HFFc6 (cell line): ENCODE results near the gene TLN1. TPM values are rescaled to one million over a fixed set of nuclear protein-coding genes. Genes with fewer than 3 reads are reported as not detected.

ENCODE experiments used
- DNase-seq: peaks from one replicate; pipeline ENCODE4 v3.0.0-alpha.2; 2018
- H3K27ac Mint-ChIP-seq: 2 replicates; pipeline ENCODE4 v1.8.0; 2020; ENCODE audit warnings: mild to moderate bottlenecking, mixed read lengths
- H3K27me3 Mint-ChIP-seq: 2 replicates; pipeline ENCODE4 v1.8.0; 2021; ENCODE audit warnings: mild to moderate bottlenecking, moderate library complexity, mixed read lengths; ENCODE audit not compliant: insufficient read depth
- H3K36me3 Mint-ChIP-seq: 2 replicates; pipeline ENCODE4 v1.8.0; 2021; ENCODE audit warnings: low read depth, mixed read lengths
- H3K4me1 Mint-ChIP-seq: 2 replicates; pipeline ENCODE4 v1.8.0; 2020; ENCODE audit warnings: low read depth, mixed read lengths
- H3K4me3 Mint-ChIP-seq: 2 replicates; pipeline ENCODE4 v1.8.0; 2020; ENCODE audit warnings: mild to moderate bottlenecking, moderate library complexity, mixed read lengths
- H3K9me3 Mint-ChIP-seq: 2 replicates; pipeline ENCODE4 v1.8.0; 2020; ENCODE audit warnings: mild to moderate bottlenecking, mixed read lengths
- total RNA-seq, 6 experiments: library from RNA; stranded (reverse); fragmentation: NEBNext Ultra II Directional; extraction: Animal tissue kit (Norgen Biotek cat#: 25700); gene quantifications; 2 replicates in 1 of 6; 3 replicates in 5 of 6; pipeline ENCODE4 v1.2.3, GENCODE V29; 2021
- TF ChIP-seq, protein P1 (sequence below): fragments of 200-600 bp; sonication (generic); IDR thresholded peaks from 2 replicates; pipeline ENCODE4 v1.5.0; 2021; ENCODE audit warnings: antibody characterized with exemption, mild to moderate bottlenecking

Gene TLN1
- total RNA-seq, 6 experiments from 2014 or later, result 470 to 562 (median 491) TPM

DNA sequence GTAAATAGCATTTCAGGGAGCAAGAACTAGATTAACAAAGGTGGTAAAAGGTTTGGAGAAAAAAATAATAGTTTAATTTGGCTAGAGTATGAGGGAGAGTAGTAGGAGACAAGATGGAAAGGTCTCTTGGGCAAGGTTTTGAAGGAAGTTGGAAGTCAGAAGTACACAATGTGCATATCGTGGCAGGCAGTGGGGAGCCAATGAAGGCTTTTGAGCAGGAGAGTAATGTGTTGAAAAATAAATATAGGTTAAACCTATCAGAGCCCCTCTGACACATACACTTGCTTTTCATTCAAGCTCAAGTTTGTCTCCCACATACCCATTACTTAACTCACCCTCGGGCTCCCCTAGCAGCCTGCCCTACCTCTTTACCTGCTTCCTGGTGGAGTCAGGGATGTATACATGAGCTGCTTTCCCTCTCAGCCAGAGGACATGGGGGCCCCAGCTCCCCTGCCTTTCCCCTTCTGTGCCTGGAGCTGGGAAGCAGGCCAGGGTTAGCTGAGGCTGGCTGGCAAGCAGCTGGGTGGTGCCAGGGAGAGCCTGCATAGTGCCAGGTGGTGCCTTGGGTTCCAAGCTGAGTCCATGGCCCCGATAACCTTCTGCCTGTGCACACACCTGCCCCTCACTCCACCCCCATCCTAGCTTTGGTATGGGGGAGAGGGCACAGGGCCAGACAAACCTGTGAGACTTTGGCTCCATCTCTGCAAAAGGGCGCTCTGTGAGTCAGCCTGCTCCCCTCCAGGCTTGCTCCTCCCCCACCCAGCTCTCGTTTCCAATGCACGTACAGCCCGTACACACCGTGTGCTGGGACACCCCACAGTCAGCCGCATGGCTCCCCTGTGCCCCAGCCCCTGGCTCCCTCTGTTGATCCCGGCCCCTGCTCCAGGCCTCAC lies 58.6 kb downstream of the TLN1 start, which contains the start of gene CA9:
TSS of gene CA9 (plus strand) at position 797 of the 893 bp plus-strand sequence. CDS start at position 829, 32 bp downstream.
- TF ChIP-seq, protein P1, sequence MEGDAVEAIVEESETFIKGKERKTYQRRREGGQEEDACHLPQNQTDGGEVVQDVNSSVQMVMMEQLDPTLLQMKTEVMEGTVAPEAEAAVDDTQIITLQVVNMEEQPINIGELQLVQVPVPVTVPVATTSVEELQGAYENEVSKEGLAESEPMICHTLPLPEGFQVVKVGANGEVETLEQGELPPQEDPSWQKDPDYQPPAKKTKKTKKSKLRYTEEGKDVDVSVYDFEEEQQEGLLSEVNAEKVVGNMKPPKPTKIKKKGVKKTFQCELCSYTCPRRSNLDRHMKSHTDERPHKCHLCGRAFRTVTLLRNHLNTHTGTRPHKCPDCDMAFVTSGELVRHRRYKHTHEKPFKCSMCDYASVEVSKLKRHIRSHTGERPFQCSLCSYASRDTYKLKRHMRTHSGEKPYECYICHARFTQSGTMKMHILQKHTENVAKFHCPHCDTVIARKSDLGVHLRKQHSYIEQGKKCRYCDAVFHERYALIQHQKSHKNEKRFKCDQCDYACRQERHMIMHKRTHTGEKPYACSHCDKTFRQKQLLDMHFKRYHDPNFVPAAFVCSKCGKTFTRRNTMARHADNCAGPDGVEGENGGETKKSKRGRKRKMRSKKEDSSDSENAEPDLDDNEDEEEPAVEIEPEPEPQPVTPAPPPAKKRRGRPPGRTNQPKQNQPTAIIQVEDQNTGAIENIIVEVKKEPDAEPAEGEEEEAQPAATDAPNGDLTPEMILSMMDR, result no peak
- Mint-ChIP-seq H3K4me1 (peaks cover 44% of the 10 kb centered on the region), H3K4me3 (peak within 1 kb of the TSS; percentile 6; the same call in 1 of the 2 replicates), H3K27ac (no peak within 1 kb of the TSS), H3K27me3 (peaks cover 13% of the 10 kb centered on the region), H3K9me3 (no peaks in the 10 kb centered on the region), H3K36me3 (no peaks in the 10 kb centered on the region)
- DNase-seq, result no peak

GRCh38 chr9:35669331-35670145 lies 62.5 kb downstream of the TLN1 start:
- DNase-seq, result no peak
- H3K27ac Mint-ChIP-seq, result no peak overlapping the region
- H3K27me3 Mint-ChIP-seq, result peaks cover 8% of the 10 kb centered on the region

GRCh38 chr9:35667939-35668338 lies 64.1 kb downstream of the TLN1 start:
- H3K4me1 Mint-ChIP-seq, result peaks cover 47% of the 10 kb centered on the region
- DNase-seq, result no peak
- H3K9me3 Mint-ChIP-seq, result no peaks in the 10 kb centered on the region
- H3K4me3 Mint-ChIP-seq, result no peak overlapping the region
- peaks cover 5% of the 10 kb centered on the region for H3K27me3 Mint-ChIP-seq
- H3K27ac Mint-ChIP-seq, result no peak overlapping the region
- TF ChIP-seq, protein P1, result no peak
- no peaks in the 10 kb centered on the region for H3K36me3 Mint-ChIP-seq

More at GRCh38 chr9:35669331-35670145, 62.5 kb downstream of the TLN1 start:
- H3K4me1 Mint-ChIP-seq, result peaks cover 44% of the 10 kb centered on the region
- no peak overlapping the region for H3K4me3 Mint-ChIP-seq
- no peaks in the 10 kb centered on the region for H3K9me3 Mint-ChIP-seq
- TF ChIP-seq, protein P1, result no peak
- no peaks in the 10 kb centered on the region for H3K36me3 Mint-ChIP-seq

- H3K27ac Mint-ChIP-seq, result no peak overlapping the region
- no peak overlapping the region for H3K4me3 Mint-ChIP-seq
- peaks cover 61% of the 10 kb centered on the region for H3K4me1 Mint-ChIP-seq
- no peaks in the 10 kb centered on the region for H3K9me3 Mint-ChIP-seq
- peaks cover 5% of the 10 kb centered on the region for H3K27me3 Mint-ChIP-seq
- DNase-seq, result no peak
- peaks cover 5% of the 10 kb centered on the region; the same call in 1 of the 2 replicates for H3K36me3 Mint-ChIP-seq
- TF ChIP-seq, protein P1, result no peak
Observed at GRCh38 chr9:35666549-35666948, 65.4 kb downstream of the TLN1 start.

- peaks cover 5% of the 10 kb centered on the region for H3K27me3 Mint-ChIP-seq
- DNase-seq, result no peak
- H3K36me3 Mint-ChIP-seq, result peaks cover 8% of the 10 kb centered on the region; the same call in 1 of the 2 replicates
- TF ChIP-seq, protein P1, result no peak
- no peaks in the 10 kb centered on the region for H3K9me3 Mint-ChIP-seq
- H3K4me3 Mint-ChIP-seq, result peak overlapping the region; percentile 90
- peak overlapping the region; percentile 19; the same call in 1 of the 2 replicates for H3K27ac Mint-ChIP-seq
- H3K4me1 Mint-ChIP-seq, result peaks cover 64% of the 10 kb centered on the region
Observed at GRCh38 chr9:35666045-35666444, 66.0 kb downstream of the TLN1 start.
